Measurements from ENCODE around the gene C22orf31.

DNA sequence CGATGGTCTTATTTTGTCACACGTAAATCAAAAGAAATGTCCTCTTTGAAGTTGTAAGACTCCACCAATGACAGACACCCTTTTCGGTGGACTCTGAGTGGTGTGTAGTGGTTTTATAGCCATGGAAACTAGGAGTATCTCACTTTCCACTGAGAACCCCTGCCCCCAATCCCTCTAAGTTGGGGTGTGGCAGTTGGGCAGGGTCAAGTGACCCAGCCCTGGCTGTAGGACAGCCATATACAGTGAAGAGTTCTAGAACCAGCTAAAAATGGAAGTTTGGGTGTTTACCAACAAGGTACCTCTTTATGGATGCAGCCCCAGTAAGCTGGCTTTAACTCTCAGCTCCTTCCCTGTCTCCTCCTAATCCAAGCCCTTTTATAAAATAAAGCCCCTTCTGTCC is 5.2 kb downstream of the C22orf31 start:
- no peak for TF ChIP-seq POLR2A (IDR thresholded peaks at IDR 0.05; ENCODE audit: borderline replicate concordance, extremely low read depth, insufficient read depth, insufficient read length)
- TF ChIP-seq, protein P1, sequence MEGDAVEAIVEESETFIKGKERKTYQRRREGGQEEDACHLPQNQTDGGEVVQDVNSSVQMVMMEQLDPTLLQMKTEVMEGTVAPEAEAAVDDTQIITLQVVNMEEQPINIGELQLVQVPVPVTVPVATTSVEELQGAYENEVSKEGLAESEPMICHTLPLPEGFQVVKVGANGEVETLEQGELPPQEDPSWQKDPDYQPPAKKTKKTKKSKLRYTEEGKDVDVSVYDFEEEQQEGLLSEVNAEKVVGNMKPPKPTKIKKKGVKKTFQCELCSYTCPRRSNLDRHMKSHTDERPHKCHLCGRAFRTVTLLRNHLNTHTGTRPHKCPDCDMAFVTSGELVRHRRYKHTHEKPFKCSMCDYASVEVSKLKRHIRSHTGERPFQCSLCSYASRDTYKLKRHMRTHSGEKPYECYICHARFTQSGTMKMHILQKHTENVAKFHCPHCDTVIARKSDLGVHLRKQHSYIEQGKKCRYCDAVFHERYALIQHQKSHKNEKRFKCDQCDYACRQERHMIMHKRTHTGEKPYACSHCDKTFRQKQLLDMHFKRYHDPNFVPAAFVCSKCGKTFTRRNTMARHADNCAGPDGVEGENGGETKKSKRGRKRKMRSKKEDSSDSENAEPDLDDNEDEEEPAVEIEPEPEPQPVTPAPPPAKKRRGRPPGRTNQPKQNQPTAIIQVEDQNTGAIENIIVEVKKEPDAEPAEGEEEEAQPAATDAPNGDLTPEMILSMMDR (IDR thresholded peaks at IDR 0.05 in 2 of 3, conservative IDR thresholded peaks at IDR 0.05 in 1 of 3; ENCODE audit: borderline replicate concordance in 1 of 3, insufficient read depth in 1 of 3, low read depth in 2 of 3, low read length in 2 of 3), result no peak
- no peak for TF ChIP-seq EZH2 (IDR thresholded peaks at IDR 0.05)
- no peak for TF ChIP-seq YY1 (IDR thresholded peaks at IDR 0.05; ENCODE audit: extremely low read depth, insufficient replicate concordance, low read depth, low read length)
- TF ChIP-seq, protein P2, sequence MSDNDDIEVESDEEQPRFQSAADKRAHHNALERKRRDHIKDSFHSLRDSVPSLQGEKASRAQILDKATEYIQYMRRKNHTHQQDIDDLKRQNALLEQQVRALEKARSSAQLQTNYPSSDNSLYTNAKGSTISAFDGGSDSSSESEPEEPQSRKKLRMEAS (IDR thresholded peaks at IDR 0.05), result no peak
- TF ChIP-seq EZH2phosphoT487 (IDR thresholded peaks at IDR 0.05; ENCODE audit: borderline replicate concordance), result no peak
- no peak for TF ChIP-seq ZNF274 (IDR thresholded peaks at IDR 0.05; ENCODE audit: low read depth, low read length)
- TF ChIP-seq, protein P3, sequence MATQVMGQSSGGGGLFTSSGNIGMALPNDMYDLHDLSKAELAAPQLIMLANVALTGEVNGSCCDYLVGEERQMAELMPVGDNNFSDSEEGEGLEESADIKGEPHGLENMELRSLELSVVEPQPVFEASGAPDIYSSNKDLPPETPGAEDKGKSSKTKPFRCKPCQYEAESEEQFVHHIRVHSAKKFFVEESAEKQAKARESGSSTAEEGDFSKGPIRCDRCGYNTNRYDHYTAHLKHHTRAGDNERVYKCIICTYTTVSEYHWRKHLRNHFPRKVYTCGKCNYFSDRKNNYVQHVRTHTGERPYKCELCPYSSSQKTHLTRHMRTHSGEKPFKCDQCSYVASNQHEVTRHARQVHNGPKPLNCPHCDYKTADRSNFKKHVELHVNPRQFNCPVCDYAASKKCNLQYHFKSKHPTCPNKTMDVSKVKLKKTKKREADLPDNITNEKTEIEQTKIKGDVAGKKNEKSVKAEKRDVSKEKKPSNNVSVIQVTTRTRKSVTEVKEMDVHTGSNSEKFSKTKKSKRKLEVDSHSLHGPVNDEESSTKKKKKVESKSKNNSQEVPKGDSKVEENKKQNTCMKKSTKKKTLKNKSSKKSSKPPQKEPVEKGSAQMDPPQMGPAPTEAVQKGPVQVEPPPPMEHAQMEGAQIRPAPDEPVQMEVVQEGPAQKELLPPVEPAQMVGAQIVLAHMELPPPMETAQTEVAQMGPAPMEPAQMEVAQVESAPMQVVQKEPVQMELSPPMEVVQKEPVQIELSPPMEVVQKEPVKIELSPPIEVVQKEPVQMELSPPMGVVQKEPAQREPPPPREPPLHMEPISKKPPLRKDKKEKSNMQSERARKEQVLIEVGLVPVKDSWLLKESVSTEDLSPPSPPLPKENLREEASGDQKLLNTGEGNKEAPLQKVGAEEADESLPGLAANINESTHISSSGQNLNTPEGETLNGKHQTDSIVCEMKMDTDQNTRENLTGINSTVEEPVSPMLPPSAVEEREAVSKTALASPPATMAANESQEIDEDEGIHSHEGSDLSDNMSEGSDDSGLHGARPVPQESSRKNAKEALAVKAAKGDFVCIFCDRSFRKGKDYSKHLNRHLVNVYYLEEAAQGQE (IDR thresholded peaks at IDR 0.05; ENCODE audit: low read depth), result no peak
- TF ChIP-seq ZFX (IDR thresholded peaks at IDR 0.05), result no peak
- TF ChIP-seq POLR2AphosphoS5 (IDR thresholded peaks at IDR 0.05; ENCODE audit: low read depth, low read length), result no peak
- no peak for TF ChIP-seq EGR1 (IDR thresholded peaks at IDR 0.05; ENCODE audit: low read depth)
- no peak for TF ChIP-seq RAD21 (IDR thresholded peaks at IDR 0.05; ENCODE audit: low read depth)
- TF ChIP-seq SRF (IDR thresholded peaks at IDR 0.05; ENCODE audit: low read depth), result no peak
- no peak for TF ChIP-seq SIN3A (IDR thresholded peaks at IDR 0.05; ENCODE audit: low read depth)

All from HCT116 (cell line).